HepG2 (cell line): ENCODE measurements around the gene IGIP. TPM values are rescaled to one million over a fixed set of nuclear protein-coding genes. Genes with fewer than 3 reads are reported as not detected.
A peak's percentile ranks its signal among the peaks of the same experiment; 100 is the strongest.

ENCODE experiments used
- ATRX ChIP-seq: sonication (generic); formaldehyde crosslinking; IDR thresholded peaks from 2 replicates; pipeline ENCODE4 v1.4.0; 2020; ENCODE audit warnings: missing genetic modification reagents, borderline replicate concordance
- DNMT3B ChIP-seq: conservative IDR thresholded peaks from 2 replicates; pipeline ENCODE4 v1.6.1; 2016; ENCODE audit warnings: missing biosample characterization, control low read depth
- ETS1 ChIP-seq: sonication (generic); formaldehyde crosslinking; IDR thresholded peaks from 2 replicates; pipeline ENCODE4 v1.4.0; 2020; ENCODE audit warnings: missing genetic modification reagents
- FOXJ3 ChIP-seq: sonication (generic); formaldehyde crosslinking; IDR thresholded peaks from 2 replicates; pipeline ENCODE4 v1.4.0; 2020; ENCODE audit warnings: missing genetic modification reagents, mild to moderate bottlenecking, borderline replicate concordance
- KDM6A ChIP-seq: IDR thresholded peaks from 2 replicates; pipeline ENCODE4 v1.6.1; 2016; ENCODE audit warnings: low read depth
- MED1 ChIP-seq: sonication (generic); formaldehyde crosslinking; IDR thresholded peaks from 2 replicates; pipeline ENCODE4 v1.4.0; 2020; ENCODE audit warnings: missing genetic modification reagents
- MEIS2 ChIP-seq: sonication (generic); formaldehyde crosslinking; IDR thresholded peaks from 2 replicates; pipeline ENCODE4 v1.9.0; 2021; ENCODE audit warnings: mild to moderate bottlenecking, missing genetic modification reagents
- PREB ChIP-seq: sonication (generic); formaldehyde crosslinking; IDR thresholded peaks from 2 replicates; pipeline ENCODE4 v1.4.0; 2020; ENCODE audit warnings: missing genetic modification reagents
- SMAD3 ChIP-seq: sonication (generic); formaldehyde crosslinking; IDR thresholded peaks from 2 replicates; pipeline ENCODE4 v1.4.0; 2020; ENCODE audit warnings: missing genetic modification reagents
- SNRNP70 ChIP-seq: fragments of 200-400 bp; formaldehyde crosslinking; IDR thresholded peaks from 2 replicates; pipeline ENCODE4 v1.6.1; 2017; ENCODE audit warnings: mild to moderate bottlenecking, low read depth, low read length, moderate library complexity
- SOX5 ChIP-seq: IDR thresholded peaks from 2 replicates; pipeline ENCODE4 v1.6.1; 2016; ENCODE audit warnings: borderline replicate concordance
- SPEN ChIP-seq: sonication (generic); formaldehyde crosslinking; IDR thresholded peaks from 2 replicates; pipeline ENCODE4 v1.5.1; 2020; ENCODE audit warnings: low read depth, mild to moderate bottlenecking, missing genetic modification reagents
- TBP ChIP-seq: sonication (generic); formaldehyde crosslinking; IDR thresholded peaks from 2 replicates; pipeline ENCODE4 v1.5.0; 2020; ENCODE audit warnings: missing genetic modification reagents
- THAP8 ChIP-seq: sonication (generic); formaldehyde crosslinking; IDR thresholded peaks from 2 replicates; pipeline ENCODE4 v1.5.1; 2020; ENCODE audit warnings: missing genetic modification reagents, mild to moderate bottlenecking, borderline replicate concordance
- USF2 ChIP-seq, 2 experiments: sonication (generic) in 1 of 2; formaldehyde crosslinking in 1 of 2; IDR thresholded peaks; 2 replicates each; pipeline versions ENCODE4 v1.5.1 to v1.6.1; 2011 to 2020; ENCODE audit warnings: borderline replicate concordance in 1 of 2, low read depth in 1 of 2, low read length in 1 of 2, mild to moderate bottlenecking in 1 of 2, missing genetic modification reagents in 1 of 2, moderate library complexity in 1 of 2
- ZFP41 ChIP-seq: sonication (generic); formaldehyde crosslinking; IDR thresholded peaks from 2 replicates; pipeline ENCODE4 v1.4.0; 2020; ENCODE audit warnings: mild to moderate bottlenecking, missing genetic modification reagents, borderline replicate concordance
- ZMYM4 ChIP-seq: sonication (generic); formaldehyde crosslinking; IDR thresholded peaks from 2 replicates; pipeline ENCODE4 v1.8.1; 2023; ENCODE audit warnings: mild to moderate bottlenecking, missing genetic modification reagents
- ZNF296 ChIP-seq: sonication (generic); formaldehyde crosslinking; conservative IDR thresholded peaks from 2 replicates; pipeline ENCODE4 v1.5.0; 2020; ENCODE audit warnings: mild to moderate bottlenecking, missing genetic modification reagents
- ZNF431 ChIP-seq: sonication (generic); formaldehyde crosslinking; IDR thresholded peaks from 2 replicates; pipeline ENCODE4 v1.9.0; 2022; ENCODE audit warnings: missing genetic modification reagents, low read depth, mild to moderate bottlenecking, borderline replicate concordance
- ZNF7 ChIP-seq: IDR thresholded peaks from 2 replicates; pipeline ENCODE4 v1.6.1; 2016; ENCODE audit warnings: missing biosample characterization, missing genetic modification reagents
- ZNF792 ChIP-seq: IDR thresholded peaks from 2 replicates; pipeline ENCODE4 v1.6.1; 2016
- polyA plus RNA-seq, 8 experiments: library from polyadenylated mRNA; depleted of rRNA in 3 of 8; stranded (reverse) in 7 of 8; unstranded in 1 of 8; fragments of >200 nt; fragmentation: Illumina TruSeq in 4 of 8; extraction: Trizol in 4 of 8; gene quantifications; 2 replicates each; pipeline versions ENCODE4 v1.2.1 to v1.2.3, GENCODE V29; 2011 to 2016; ENCODE audit warnings: low read depth in 4 of 8, missing spikeins in 1 of 8, mixed read lengths in 1 of 8; ENCODE audit not compliant: insufficient read depth in 1 of 8
- total RNA-seq, 5 experiments: library from RNA; depleted of rRNA; stranded (reverse); fragments of >200 nt; fragmentation: Illumina TruSeq; extraction: Trizol; gene quantifications; 2 replicates each; pipeline ENCODE4 v1.2.3, GENCODE V29; 2016; ENCODE audit warnings: low read depth in 1 of 5
- TF ChIP-seq, protein P1 (sequence below): sonication (generic); formaldehyde crosslinking; conservative IDR thresholded peaks from 2 replicates; pipeline ENCODE4 v1.8.0; 2022; ENCODE audit warnings: mild to moderate bottlenecking, moderate library complexity, missing genetic modification reagents

Gene IGIP
- total and polyA plus RNA-seq, 2 of the 13 experiments (the other 11 are each of a cell fraction or from before 2014, with no cell fraction given): 1.7 to 2.1 TPM

GRCh38 chr5:140174465-140175366 is 49.0 kb downstream of the IGIP start, which contains the start of gene CYSTM1 (continued):
- no peak for TF ChIP-seq PREB (CRISPR knock-in tag)
- TF ChIP-seq, protein P1, sequence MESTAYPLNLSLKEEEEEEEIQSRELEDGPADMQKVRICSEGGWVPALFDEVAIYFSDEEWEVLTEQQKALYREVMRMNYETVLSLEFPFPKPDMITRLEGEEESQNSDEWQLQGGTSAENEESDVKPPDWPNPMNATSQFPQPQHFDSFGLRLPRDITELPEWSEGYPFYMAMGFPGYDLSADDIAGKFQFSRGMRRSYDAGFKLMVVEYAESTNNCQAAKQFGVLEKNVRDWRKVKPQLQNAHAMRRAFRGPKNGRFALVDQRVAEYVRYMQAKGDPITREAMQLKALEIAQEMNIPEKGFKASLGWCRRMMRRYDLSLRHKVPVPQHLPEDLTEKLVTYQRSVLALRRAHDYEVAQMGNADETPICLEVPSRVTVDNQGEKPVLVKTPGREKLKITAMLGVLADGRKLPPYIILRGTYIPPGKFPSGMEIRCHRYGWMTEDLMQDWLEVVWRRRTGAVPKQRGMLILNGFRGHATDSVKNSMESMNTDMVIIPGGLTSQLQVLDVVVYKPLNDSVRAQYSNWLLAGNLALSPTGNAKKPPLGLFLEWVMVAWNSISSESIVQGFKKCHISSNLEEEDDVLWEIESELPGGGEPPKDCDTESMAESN (CRISPR knock-in tag): 0 out of 2 replicates have a peak, but pooled peaks have one; percentile 25
- TF ChIP-seq ZNF296 (CRISPR knock-in tag): no peak
- TF ChIP-seq SOX5: peak; percentile 57
- TF ChIP-seq ZMYM4: peak; percentile 74; the same call in 1 of the 2 replicates
- no peak for TF ChIP-seq TBP
- TF ChIP-seq ZNF7 (CRISPR knock-in tag): no peak
- TF ChIP-seq ZNF431 (CRISPR knock-in tag): no peak
- TF ChIP-seq USF2 (IDR thresholded peaks at IDR 0.05; ENCODE audit: low read depth, low read length): no peak
- peak; percentile 71 for TF ChIP-seq USF2 (CRISPR knock-in tag; IDR thresholded peaks at IDR 0.05; ENCODE audit: borderline replicate concordance)
- TF ChIP-seq ETS1 (CRISPR knock-in tag): no peak
- no peak for TF ChIP-seq SNRNP70
- TF ChIP-seq FOXJ3: 0 out of 2 replicates have a peak, but pooled peaks have one; percentile 29
- TF ChIP-seq MED1 (CRISPR knock-in tag): peak; percentile 64
- no peak for TF ChIP-seq MEIS2
- peak; percentile 60; the same call in 1 of the 2 replicates for TF ChIP-seq ZNF792 (CRISPR knock-in tag)
- 0 out of 2 replicates have a peak, but pooled peaks have one; percentile 23 for TF ChIP-seq KDM6A (CRISPR knock-in tag)
- TF ChIP-seq ATRX: no peak
- TF ChIP-seq SPEN (CRISPR knock-in tag): 0 out of 2 replicates have a peak, but pooled peaks have one; percentile 65
- TF ChIP-seq SMAD3: no peak
- no peak for TF ChIP-seq ZFP41 (CRISPR knock-in tag)
- TF ChIP-seq THAP8 (CRISPR knock-in tag): no peak
- no peak for TF ChIP-seq DNMT3B (CRISPR knock-in tag)
